ENCODE measurements around the gene LSP1.
A peak's percentile ranks its signal among the peaks of the same experiment; 100 is the strongest.

Gene LSP1

GRCh38 chr11:1828542-1828941 lies 24.3 kb upstream of the LSP1 start:
- TF ChIP-seq CTCF (IDR thresholded peaks at IDR 0.05; ENCODE audit: low read depth, low read length), result no peak
- no peak overlapping the region for H3K4me3 ChIP-seq (ENCODE audit: low read depth, low read length)
- in situ Hi-C loops (cut with HindIII; ENCODE audit: low sequenced_read_pairs), result no loop called here
- no peak for DNase-seq (ENCODE audit: low read depth, low spot score)

DNA sequence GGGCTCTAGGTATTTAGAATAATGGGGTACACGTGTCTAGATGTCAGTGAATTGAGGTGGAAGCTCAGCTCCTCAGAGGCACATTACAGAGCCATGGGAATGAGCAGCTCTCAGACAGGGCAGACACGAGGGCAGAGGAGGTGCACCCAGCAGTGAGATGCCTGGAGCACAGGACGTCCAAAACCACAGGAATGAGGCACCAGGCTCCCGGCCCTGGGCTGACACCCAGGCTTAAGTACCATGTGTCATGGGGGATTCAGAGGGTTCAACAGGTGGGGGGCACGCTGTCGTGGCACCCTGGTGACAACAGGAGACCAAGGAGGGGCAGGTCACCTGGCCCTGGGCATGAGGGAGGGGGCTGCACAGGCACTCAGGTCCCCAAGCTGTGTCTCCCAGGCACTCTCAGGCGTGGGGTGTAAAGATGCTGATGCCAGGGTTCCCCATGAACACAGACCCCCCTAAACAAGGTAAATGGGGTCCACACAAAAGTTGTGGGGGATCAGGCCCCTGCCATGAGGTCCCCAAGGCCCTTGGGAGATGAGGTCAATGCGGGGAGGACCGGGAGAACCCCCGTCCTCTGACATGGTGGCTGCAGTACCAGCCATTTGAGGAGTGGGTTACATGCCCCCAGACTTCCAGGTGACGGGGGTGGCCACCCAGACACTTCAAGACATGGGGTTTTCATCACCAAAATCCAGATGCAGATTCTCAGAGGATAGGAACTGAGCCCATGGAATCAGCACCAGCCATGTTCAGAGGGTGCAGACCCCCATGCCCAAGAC lies 23.7 kb upstream of the LSP1 start:
- peak; percentile 69 for DNase-seq (ENCODE audit: low read depth, low spot score)
- H3K4me3 ChIP-seq (ENCODE audit: low read depth, low read length), result no peak overlapping the region
- no peak for TF ChIP-seq CTCF (IDR thresholded peaks at IDR 0.05; ENCODE audit: low read depth, low read length)
- in situ Hi-C loops (cut with HindIII; ENCODE audit: low sequenced_read_pairs), result no loop called here

DNA sequence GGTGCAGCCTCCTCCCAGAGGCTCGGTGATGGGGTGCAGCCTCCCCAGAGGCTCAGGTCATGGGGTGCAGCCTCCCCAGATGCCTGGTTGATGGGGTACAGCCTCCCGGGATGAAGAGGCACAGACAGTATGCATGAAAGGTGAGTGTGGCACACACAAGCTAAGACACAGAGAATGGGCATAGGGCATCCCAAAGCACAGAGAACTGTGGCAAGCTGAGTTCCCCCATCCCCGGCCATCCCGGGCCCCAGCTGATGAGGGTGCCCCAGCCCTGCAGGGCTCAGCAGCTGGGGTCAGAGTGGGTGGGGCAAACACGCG lies 22.9 kb upstream of the LSP1 start:
- in situ Hi-C loops (cut with HindIII; ENCODE audit: low sequenced_read_pairs), result no loop called here
- no peak overlapping the region for H3K4me3 ChIP-seq (ENCODE audit: low read depth, low read length)
- TF ChIP-seq CTCF (IDR thresholded peaks at IDR 0.05; ENCODE audit: low read depth, low read length), result no peak
- DNase-seq (ENCODE audit: low read depth, low spot score), result no peak

DNA sequence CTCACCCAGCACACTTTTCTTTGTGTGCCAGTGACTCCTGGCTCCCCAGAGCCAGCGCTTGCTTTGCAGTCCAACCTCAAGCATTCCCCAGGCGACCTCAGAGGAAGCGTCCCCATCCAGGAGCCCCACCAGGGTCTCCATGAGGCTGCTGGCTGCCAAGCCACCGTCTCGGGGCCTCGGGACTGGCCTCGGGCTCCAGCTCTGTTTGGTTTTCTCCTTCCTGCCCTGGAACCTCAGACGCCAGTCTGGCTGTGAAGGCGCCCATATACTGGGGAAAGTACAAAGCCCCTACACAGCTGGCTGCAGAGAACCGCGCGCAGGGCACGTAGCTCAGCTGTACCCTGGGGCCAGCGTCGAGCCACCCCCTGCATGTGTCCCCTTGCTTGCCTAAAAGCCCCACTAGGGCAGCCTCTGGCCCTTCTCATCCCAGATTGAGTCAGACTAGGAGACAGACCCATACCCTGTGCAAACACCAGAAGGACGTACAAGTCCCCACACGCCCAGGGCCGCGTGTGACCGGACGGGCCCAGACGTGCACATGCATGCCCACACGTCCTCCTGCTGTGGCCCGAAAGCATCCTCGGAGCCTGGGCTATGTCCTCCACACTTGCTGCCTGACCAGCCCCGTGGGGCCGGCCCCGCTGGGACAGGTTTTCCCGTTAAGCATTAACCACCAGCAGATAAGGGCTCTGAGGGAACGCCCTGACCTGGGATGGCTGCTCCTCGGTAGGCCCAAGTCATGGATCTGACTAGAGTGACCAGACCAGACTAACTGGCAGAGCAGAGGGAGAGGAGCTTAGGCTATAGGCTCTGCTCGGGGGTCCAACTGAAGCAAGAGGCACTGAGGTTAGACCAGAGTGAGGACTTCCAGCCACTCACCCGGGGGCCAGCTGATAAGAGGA lies 22.3 kb upstream of the LSP1 start:
- peak; percentile 63 for DNase-seq (ENCODE audit: low read depth, low spot score)
- in situ Hi-C loops (cut with HindIII; ENCODE audit: low sequenced_read_pairs), result no loop called here
- no peak overlapping the region for H3K4me3 ChIP-seq (ENCODE audit: low read depth, low read length)
- no peak for TF ChIP-seq CTCF (IDR thresholded peaks at IDR 0.05; ENCODE audit: low read depth, low read length)

DNA sequence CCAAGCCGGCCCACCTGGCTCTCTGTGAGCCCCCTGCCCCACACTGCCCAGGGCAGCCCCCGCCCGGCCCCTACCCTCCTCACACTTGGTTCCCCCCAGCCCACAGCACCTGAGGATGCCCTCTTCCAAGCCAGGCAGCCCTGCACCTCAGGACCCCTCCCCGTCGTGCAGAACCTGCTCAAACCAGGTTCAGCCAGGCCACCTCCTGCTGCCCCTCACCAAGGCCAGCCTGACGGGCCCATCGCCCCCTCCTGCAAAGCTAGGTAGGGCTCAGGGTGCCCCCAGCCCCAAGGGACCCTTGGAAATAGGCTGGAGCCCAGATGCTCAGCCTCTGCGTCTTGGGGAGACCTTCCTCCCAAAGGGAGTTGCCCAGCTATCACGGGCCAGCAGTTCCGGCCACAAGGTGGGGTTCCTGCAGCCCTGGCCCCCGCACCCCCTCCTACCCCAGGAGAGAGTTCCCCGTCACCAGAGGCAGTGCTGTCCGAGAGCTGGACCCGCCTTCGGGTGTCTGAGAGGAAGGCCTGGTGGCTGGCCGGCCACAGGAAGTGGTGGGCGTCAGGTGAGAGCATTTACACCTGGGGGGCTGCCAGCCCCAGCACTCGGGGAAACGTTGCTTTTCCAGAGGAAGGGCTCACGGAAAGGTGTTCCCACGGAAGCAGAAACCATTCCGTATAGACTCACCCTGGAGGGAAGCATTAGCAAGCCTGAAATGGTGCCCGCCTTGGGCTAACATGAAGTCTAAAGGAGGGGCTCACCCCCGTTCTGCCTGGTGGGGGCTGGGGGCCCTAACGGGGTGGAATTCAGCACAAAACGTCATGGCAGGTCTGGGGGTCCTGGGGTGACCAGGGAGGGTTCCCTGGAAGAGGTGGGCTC lies 21.3 kb upstream of the LSP1 start:
- TF ChIP-seq CTCF (IDR thresholded peaks at IDR 0.05; ENCODE audit: low read depth, low read length), result no peak
- in situ Hi-C loops (cut with HindIII; ENCODE audit: low sequenced_read_pairs), result no loop called here
- no peak overlapping the region for H3K4me3 ChIP-seq (ENCODE audit: low read depth, low read length)
- DNase-seq (ENCODE audit: low read depth, low spot score), result no peak

DNA sequence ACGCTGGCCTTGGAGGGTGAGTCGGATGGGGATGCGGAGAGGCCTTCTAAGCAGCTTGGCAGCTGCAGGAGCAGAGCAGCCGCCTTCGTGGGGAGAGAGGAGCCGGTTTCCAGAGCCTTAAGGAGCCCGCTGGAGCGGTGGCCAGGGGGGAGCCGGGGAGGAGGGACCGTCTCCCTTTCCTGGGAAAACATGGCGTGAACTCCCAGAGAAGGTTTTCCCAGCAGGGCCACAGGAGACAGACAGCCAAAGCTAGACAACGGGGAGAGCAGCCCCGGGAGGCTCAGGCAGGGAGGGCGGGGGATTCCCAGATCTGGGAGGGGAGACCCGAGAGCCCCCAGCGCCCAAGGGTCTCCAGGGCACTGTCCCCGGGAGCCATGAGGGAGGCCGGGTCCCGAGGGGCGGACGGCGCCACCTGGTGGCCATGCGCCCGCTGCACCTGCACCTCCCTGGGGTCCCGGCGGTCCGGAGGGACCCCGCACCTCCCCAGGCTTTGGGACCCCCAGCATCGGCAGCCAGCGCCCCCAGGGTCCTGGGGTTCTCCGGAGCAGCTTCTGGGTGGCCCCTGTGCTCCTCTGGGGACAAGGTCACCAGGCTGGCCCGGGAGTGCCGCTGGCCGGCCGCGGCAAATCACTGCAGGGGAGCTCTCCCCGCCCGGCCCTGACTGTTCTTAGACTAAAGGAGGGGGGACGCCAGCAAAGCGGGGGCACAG lies 20.5 kb upstream of the LSP1 start:
- peak; percentile 87 for TF ChIP-seq CTCF (IDR thresholded peaks at IDR 0.05; ENCODE audit: low read depth, low read length)
- DNase-seq (ENCODE audit: low read depth, low spot score), result peak; percentile 14
- H3K4me3 ChIP-seq (ENCODE audit: low read depth, low read length), result no peak overlapping the region
- in situ Hi-C loops (cut with HindIII; ENCODE audit: low sequenced_read_pairs), result no loop called here

All from astrocyte of the spinal cord (primary cell).